ENCODE data around the gene NIPSNAP2.

NIPSNAP2 gene

DNA sequence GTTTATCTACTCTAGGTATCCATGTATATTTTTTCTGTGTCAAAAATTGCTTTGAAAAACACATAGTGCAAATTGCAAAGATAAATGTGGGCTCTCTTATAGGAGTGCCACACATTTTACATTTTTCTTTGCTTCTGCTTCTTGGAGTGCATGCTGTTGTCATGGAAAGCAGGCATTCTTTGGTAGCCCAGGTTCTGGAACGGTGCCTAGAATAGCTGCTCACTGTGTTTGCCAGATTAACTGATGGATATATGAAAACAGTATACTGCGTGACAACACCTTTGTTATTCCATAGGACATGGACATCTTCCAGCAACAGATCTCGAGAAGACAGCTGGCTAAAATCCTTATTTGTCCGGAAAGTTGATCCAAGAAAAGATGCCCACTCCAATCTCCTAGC lies 13.4 kb downstream of the NIPSNAP2 start:
- TF ChIP-seq YY1 (IDR thresholded peaks at IDR 0.05; ENCODE audit: insufficient read depth, insufficient read length): no peak
- H3K27me3 ChIP-seq (ENCODE audit: insufficient read depth, insufficient read length): no peaks in the 10 kb centered on the region
- H3K9me3 ChIP-seq (ENCODE audit: insufficient read depth, low read length): no peaks in the 10 kb centered on the region
- H3K36me3 ChIP-seq (ENCODE audit: insufficient read depth, insufficient read length, low read length): peaks cover 44% of the 10 kb centered on the region
- H3K4me1 ChIP-seq (ENCODE audit: insufficient read depth, insufficient read length): no peaks in the 10 kb centered on the region
- H3K9ac ChIP-seq (ENCODE audit: insufficient read length, low read depth): no peak overlapping the region
- DNase-seq (ENCODE audit: low read depth, low spot score): no peak
- no peak overlapping the region for H3K4me3 ChIP-seq (ENCODE audit: insufficient read length, low read depth)

DNA sequence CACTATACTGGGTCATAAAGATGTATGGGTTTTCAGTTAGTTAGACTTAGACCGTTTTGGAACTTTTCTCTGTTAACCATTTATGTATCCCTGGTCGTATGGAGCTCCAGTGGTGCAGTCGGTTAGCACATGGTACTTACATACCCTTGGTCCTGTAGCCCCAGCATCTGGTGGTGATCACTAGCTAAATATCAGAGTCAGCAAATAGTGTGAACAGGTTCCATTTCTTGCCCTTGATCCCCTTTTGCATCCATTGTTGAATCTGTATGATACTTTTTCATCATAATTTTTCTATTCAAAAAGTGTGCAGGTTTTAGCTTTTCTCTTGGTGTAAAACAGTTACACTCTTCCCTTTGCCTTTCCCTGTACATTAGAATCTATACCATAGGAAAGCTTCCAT lies 15.9 kb downstream of the NIPSNAP2 start:
- no peaks in the 10 kb centered on the region for H3K27me3 ChIP-seq (ENCODE audit: insufficient read depth, insufficient read length)
- TF ChIP-seq SUZ12 (IDR thresholded peaks at IDR 0.05; ENCODE audit: extremely low read depth, insufficient read depth, insufficient read length) (no peak), YY1 (IDR thresholded peaks at IDR 0.05; ENCODE audit: insufficient read depth, insufficient read length) (no peak), ZNF274 (IDR thresholded peaks at IDR 0.05; ENCODE audit: low read depth, low read length) (no peak)
- H3K4me1 ChIP-seq (ENCODE audit: insufficient read depth, insufficient read length): no peaks in the 10 kb centered on the region
- peaks cover 66% of the 10 kb centered on the region for H3K36me3 ChIP-seq (ENCODE audit: insufficient read depth, insufficient read length, low read length)
- DNase-seq (ENCODE audit: low read depth, low spot score): no peak
- H3K9ac ChIP-seq (ENCODE audit: insufficient read length, low read depth): no peak overlapping the region
- no peak overlapping the region for H3K4me3 ChIP-seq (ENCODE audit: insufficient read length, low read depth)
- no peaks in the 10 kb centered on the region for H3K9me3 ChIP-seq (ENCODE audit: insufficient read depth, low read length)

DNA sequence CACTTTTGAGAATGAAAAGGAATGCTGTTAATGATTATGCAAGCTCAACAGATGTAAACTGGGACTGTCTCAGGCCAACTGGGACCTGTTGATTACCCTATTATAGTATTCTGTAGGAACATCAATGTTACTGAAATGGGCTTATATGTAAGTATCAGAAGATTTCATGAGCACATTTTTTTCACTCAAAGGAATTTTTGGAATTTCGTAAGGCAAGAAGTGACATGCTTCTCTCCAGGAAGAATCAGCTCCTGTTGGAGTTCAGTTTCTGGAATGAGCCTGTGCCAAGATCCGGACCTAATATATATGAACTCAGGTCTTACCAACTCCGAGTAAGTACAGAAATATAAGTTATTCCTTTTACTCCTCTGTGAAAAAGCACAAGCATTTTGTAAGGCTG lies 19.2 kb downstream of the NIPSNAP2 start:
- no peaks in the 10 kb centered on the region for H3K27me3 ChIP-seq (ENCODE audit: insufficient read depth, insufficient read length)
- peaks cover 80% of the 10 kb centered on the region for H3K36me3 ChIP-seq (ENCODE audit: insufficient read depth, insufficient read length, low read length)
- no peaks in the 10 kb centered on the region for H3K4me1 ChIP-seq (ENCODE audit: insufficient read depth, insufficient read length)
- no peaks in the 10 kb centered on the region for H3K9me3 ChIP-seq (ENCODE audit: insufficient read depth, low read length)
- no peak overlapping the region for H3K9ac ChIP-seq (ENCODE audit: insufficient read length, low read depth)
- DNase-seq (ENCODE audit: low read depth, low spot score): no peak
- no peak overlapping the region for H3K4me3 ChIP-seq (ENCODE audit: insufficient read length, low read depth)
- TF ChIP-seq ZNF274 (IDR thresholded peaks at IDR 0.05; ENCODE audit: low read depth, low read length): no peak
- no peak for TF ChIP-seq SUZ12 (IDR thresholded peaks at IDR 0.05; ENCODE audit: extremely low read depth, insufficient read depth, insufficient read length)
- no peak for TF ChIP-seq YY1 (IDR thresholded peaks at IDR 0.05; ENCODE audit: insufficient read depth, insufficient read length)

DNA sequence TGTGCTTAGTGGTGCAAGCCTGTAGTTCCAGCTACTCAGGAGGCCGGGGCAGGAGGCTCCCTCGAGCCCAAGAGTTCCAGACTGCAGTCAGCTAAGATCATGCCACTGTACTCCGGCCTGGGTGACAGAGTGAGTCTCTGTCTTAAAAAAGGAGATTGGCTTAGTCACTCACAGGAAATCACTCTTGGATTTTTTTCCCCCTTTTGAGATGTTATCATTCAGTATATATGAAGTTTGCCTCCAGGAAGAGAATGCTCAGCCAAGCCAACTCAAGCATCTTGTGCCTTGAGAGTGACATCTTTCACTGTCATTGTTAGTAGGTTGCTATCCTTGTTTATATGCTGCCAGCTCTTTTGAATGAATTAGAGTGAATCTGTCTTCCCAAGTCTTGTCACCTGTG lies 28.0 kb downstream of the NIPSNAP2 start:
- no peaks in the 10 kb centered on the region for H3K27me3 ChIP-seq (ENCODE audit: insufficient read depth, insufficient read length)
- no peak overlapping the region for H3K4me3 ChIP-seq (ENCODE audit: insufficient read length, low read depth)
- no peaks in the 10 kb centered on the region for H3K9me3 ChIP-seq (ENCODE audit: insufficient read depth, low read length)
- no peaks in the 10 kb centered on the region for H3K4me1 ChIP-seq (ENCODE audit: insufficient read depth, insufficient read length)
- H3K36me3 ChIP-seq (ENCODE audit: insufficient read depth, insufficient read length, low read length): peaks cover 53% of the 10 kb centered on the region
- no peak for TF ChIP-seq ZNF274 (IDR thresholded peaks at IDR 0.05; ENCODE audit: low read depth, low read length)
- TF ChIP-seq SUZ12 (IDR thresholded peaks at IDR 0.05; ENCODE audit: extremely low read depth, insufficient read depth, insufficient read length): no peak
- TF ChIP-seq YY1 (IDR thresholded peaks at IDR 0.05; ENCODE audit: insufficient read depth, insufficient read length): no peak
- H3K9ac ChIP-seq (ENCODE audit: insufficient read length, low read depth): no peak overlapping the region
- DNase-seq (ENCODE audit: low read depth, low spot score): no peak

DNA sequence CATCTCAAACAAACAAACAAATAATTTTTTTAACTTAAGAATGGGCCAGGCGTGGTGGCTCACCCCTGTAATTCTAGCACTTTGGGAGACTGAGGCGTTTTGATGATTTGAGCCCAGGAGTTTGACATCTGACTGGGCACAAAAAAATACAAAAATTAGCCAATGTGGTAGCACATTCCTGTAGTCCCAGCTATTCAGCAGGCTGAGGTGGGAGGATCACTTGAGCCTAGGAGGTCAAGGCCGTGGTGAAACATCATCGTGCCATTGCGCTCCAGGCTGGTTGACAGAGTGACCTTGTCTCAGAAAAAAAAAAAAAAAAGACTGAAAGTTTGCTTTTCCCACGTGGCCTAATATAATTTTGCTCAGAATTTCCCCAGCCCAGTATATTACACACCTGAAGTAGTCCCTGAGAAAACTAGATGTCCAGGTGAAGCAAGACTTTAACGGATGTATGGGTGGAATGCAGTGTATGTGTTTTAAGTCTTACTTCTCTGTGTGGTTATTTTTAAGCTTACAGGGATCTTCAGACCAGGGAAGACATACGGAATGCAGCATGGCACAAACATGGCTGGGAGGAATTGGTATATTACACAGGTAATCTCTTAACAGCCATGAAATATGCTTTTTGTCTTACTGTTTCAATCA lies 32.6 kb downstream of the NIPSNAP2 start:
- Histone ChIP-seq H3K36me3 (ENCODE audit: insufficient read depth, insufficient read length, low read length) (peaks cover 53% of the 10 kb centered on the region), H3K4me1 (ENCODE audit: insufficient read depth, insufficient read length) (no peaks in the 10 kb centered on the region), H3K9ac (ENCODE audit: insufficient read length, low read depth) (no peak overlapping the region)

DNA sequence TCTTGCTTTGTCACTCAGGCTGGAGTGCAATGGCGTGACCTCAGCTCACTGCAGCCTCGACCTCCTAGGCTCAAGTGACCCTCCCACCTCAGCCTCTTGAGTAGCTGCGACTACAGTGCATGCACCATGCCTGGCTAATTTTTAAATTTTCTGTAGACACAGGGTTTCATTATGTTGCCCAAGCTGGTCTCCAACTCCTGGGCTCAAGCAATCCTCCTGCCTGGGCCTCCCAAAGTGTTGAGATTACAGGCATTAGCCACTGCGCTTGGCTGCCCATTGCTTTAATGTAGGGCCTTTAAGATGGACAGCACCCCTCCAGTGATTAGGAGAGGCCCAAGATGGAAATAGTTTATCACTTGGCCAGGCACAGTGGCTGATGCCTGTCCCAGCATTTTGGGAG lies 39.4 kb downstream of the NIPSNAP2 start:
- TF ChIP-seq YY1 (IDR thresholded peaks at IDR 0.05; ENCODE audit: insufficient read depth, insufficient read length): no peak
- TF ChIP-seq SUZ12 (IDR thresholded peaks at IDR 0.05; ENCODE audit: extremely low read depth, insufficient read depth, insufficient read length): no peak
- no peak for TF ChIP-seq ZNF274 (IDR thresholded peaks at IDR 0.05; ENCODE audit: low read depth, low read length)
- peaks cover 9% of the 10 kb centered on the region for H3K36me3 ChIP-seq (ENCODE audit: insufficient read depth, insufficient read length, low read length)
- no peak overlapping the region for H3K4me3 ChIP-seq (ENCODE audit: insufficient read length, low read depth)
- H3K27me3 ChIP-seq (ENCODE audit: insufficient read depth, insufficient read length): no peaks in the 10 kb centered on the region
- H3K9me3 ChIP-seq (ENCODE audit: insufficient read depth, low read length): no peaks in the 10 kb centered on the region
- no peak overlapping the region for H3K9ac ChIP-seq (ENCODE audit: insufficient read length, low read depth)
- H3K4me1 ChIP-seq (ENCODE audit: insufficient read depth, insufficient read length): no peaks in the 10 kb centered on the region
- DNase-seq (ENCODE audit: low read depth, low spot score): no peak

More for the DNA sequence above, 32.6 kb downstream of the NIPSNAP2 start:
- Histone ChIP-seq H3K27me3 (ENCODE audit: insufficient read depth, insufficient read length) (no peaks in the 10 kb centered on the region), H3K4me3 (ENCODE audit: insufficient read length, low read depth) (no peak overlapping the region), H3K9me3 (ENCODE audit: insufficient read depth, low read length) (no peaks in the 10 kb centered on the region)
- TF ChIP-seq ZNF274 (IDR thresholded peaks at IDR 0.05; ENCODE audit: low read depth, low read length) (no peak), SUZ12 (IDR thresholded peaks at IDR 0.05; ENCODE audit: extremely low read depth, insufficient read depth, insufficient read length) (no peak), YY1 (IDR thresholded peaks at IDR 0.05; ENCODE audit: insufficient read depth, insufficient read length) (no peak)
- DNase-seq (ENCODE audit: low read depth, low spot score): no peak

DNA sequence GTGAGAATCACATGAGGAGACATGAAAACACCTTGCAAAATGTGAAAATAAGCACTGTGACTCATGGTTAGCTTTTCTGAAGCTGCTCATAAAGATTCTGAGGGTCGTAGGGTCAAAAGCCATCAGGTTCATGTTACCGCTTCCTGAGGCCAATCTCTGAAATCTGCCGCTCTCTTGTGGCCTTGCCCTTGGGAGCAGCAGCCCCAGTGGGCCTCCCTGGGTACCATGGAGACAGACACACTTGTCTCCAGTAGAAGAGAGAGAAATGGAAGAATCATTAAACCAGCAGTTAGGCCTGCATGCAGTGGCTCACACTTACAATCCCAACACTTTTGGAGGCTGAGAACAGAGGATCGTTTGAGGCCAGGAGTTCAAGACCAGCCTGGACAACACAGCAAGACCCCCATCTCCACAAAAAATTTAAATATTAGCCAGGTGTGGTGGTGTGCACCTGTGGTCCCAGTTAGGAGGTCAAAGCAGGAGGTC lies 42.8 kb downstream of the NIPSNAP2 start:
- H3K36me3 ChIP-seq (ENCODE audit: insufficient read depth, insufficient read length, low read length): peaks cover 23% of the 10 kb centered on the region
- no peak overlapping the region for H3K4me3 ChIP-seq (ENCODE audit: insufficient read length, low read depth)
- DNase-seq (ENCODE audit: low read depth, low spot score): no peak
- TF ChIP-seq ZNF274 (IDR thresholded peaks at IDR 0.05; ENCODE audit: low read depth, low read length) (no peak), SUZ12 (IDR thresholded peaks at IDR 0.05; ENCODE audit: extremely low read depth, insufficient read depth, insufficient read length) (no peak), YY1 (IDR thresholded peaks at IDR 0.05; ENCODE audit: insufficient read depth, insufficient read length) (no peak)
- H3K27me3 ChIP-seq (ENCODE audit: insufficient read depth, insufficient read length): no peaks in the 10 kb centered on the region
- no peaks in the 10 kb centered on the region for H3K9me3 ChIP-seq (ENCODE audit: insufficient read depth, low read length)
- no peak overlapping the region for H3K9ac ChIP-seq (ENCODE audit: insufficient read length, low read depth)
- H3K4me1 ChIP-seq (ENCODE audit: insufficient read depth, insufficient read length): no peaks in the 10 kb centered on the region

Measured in NT2/D1 (cell line).